T-helper 2 cell treated with Interferon-gamma antibody and Interleukin-4, amounts not matched to agents 100 ng/mL and 5 ng/mL, for 36 hours (primary cell): ENCODE measurements around the gene TMEM135. TPM values are rescaled to one million over a fixed set of nuclear protein-coding genes. Genes with fewer than 3 reads are reported as not detected.
"Not testable (repeated sequence)": the region's sequence is repeated elsewhere in the genome, so short reads cannot be mapped to it uniquely, and the experiment has no call there.

Experiments
- intact Hi-C: fragments of 100-400 bp; cut with micrococcal nuclease; formaldehyde crosslinking; loops from one replicate; pipeline ENCODE4 v1.15.1; 2023
- total RNA-seq: library from RNA; stranded (reverse); gene quantifications from 2 replicates; pipeline ENCODE4 v1.2.3, GENCODE V29; 2022

The TMEM135 gene
- total RNA-seq, 1 donor from 2014 or later: 28.4 TPM

- intact Hi-C loops: no loop called here
These were observed 100.0 kb downstream of the TMEM135 start for GRCh38 chr11:87137711-87138110.

GRCh38 chr11:87139475-87139874, 101.7 kb downstream of the TMEM135 start:
- intact Hi-C loops: no loop called here

DNA sequence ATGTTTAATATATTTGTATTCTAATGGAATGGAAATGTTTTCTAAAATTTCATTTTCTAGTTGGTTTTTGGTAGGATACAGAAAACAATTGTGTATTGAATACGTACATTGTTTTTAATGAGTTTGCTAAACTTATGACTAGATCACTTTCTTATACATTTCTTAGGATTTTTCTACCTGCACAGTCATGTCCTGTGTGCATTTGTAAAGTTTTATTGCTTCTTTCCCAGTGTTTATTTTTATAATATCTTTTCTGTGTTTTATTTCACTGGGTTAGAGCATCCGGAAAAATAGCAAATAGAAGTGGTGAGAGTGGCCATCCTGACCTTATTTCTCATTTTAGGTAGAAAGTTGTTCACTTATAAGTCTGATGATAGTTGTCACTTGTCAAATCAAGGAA, 103.6 kb downstream of the TMEM135 start:
- intact Hi-C loops: no loop called here

DNA sequence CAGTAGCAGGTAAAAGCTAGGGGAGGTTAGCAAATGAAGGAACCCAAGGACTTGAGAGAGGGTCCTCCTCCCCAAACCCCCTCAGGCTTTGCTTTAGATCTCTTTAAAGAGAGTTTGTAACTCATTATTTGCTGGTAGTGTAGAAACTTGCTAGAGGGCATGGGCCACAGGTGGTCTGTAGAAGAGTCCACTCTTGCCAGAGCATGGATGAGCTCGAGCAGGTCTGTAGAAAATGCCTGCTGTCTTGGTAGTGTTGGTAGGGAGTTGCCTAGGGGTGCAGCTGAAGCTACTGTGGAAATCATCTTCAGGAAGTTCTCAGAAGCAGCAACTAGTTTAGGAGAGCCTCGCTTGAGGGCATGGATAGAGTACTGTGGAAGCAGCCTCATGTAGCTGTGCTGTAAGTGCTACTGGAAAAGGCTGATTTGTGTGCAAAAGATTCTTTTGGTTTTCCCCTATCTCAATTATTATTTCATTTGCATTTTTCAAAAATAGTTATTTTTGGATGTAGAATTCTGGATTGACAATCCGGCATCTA, 104.3 kb downstream of the TMEM135 start:
- intact Hi-C loops: no loop called here

- intact Hi-C loops: no loop called here
These were observed 104.9 kb downstream of the TMEM135 start for GRCh38 chr11:87142594-87142993.

DNA sequence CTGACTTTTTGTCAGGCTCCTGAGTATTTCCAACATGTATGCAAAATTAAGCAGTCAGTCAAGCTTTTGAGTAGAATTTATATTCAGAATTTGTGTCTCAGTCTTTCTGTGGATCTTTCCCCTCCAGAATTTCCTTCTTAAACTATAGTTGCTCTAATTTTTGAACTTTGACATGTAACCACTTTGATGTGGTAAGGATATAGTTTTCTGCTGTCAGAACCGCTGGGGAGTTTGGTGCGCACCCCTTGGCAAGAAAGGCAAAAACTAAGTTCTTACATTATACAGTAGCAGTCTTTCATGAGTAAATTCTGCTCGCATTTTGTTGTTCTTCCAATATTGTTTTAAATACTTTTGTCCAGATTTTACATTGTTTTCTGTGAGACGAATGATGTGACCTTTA, 105.9 kb downstream of the TMEM135 start:
- intact Hi-C loops: no loop called here

GRCh38 chr11:87144252-87144651, 106.5 kb downstream of the TMEM135 start:
- intact Hi-C loops: no loop called here

GRCh38 chr11:87148749-87149148, 111.0 kb downstream of the TMEM135 start:
- intact Hi-C loops: no loop called here

DNA sequence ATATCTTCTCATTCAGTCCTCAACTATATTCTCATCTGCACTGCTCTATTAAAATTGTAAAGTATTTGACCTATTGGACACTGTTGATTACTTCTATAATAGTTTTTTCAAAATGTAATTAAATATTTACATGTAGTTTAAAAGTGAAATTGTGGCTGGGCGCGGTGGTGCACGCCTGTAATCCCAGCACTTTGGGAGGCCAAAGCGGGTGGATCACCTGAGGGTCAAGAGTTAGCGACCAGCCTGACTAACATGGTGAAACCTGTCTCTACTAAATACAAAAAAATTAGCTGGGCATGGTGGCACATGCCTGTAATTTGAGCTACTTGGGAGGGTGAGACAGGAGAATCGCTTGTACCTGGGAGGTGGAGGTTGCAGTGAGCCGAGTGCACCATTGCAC, 112.0 kb downstream of the TMEM135 start:
- intact Hi-C loops: not testable (repeated sequence)

GRCh38 chr11:87150936-87151335, 113.2 kb downstream of the TMEM135 start:
- intact Hi-C loops: no loop called here

- intact Hi-C loops: no loop called here
These were observed 116.5 kb downstream of the TMEM135 start for GRCh38 chr11:87154246-87154645.

GRCh38 chr11:87156970-87157369, 119.2 kb downstream of the TMEM135 start:
- intact Hi-C loops: no loop called here

DNA sequence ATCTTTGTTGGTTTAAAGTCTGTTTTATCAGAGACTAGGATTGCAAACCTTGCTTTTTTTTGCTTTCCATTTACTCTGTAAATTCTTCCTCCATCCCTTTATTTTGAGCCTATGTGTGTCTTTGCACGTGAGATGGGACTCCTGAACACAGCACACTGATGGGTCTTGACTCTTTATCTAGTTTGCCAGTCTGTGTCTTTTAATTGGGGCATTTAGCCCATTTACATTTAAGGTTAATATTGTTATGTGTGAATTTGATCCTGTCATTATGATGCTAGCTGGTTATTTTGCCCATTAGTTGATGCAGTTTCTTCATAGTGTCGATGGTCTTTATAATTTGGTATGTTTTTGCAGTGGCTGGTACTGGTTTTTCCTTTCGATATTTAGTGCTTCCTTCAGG, 131.3 kb downstream of the TMEM135 start:
- intact Hi-C loops: not testable (repeated sequence)

GRCh38 chr11:87173185-87174039, 135.7 kb downstream of the TMEM135 start:
- intact Hi-C loops: no loop called here

DNA sequence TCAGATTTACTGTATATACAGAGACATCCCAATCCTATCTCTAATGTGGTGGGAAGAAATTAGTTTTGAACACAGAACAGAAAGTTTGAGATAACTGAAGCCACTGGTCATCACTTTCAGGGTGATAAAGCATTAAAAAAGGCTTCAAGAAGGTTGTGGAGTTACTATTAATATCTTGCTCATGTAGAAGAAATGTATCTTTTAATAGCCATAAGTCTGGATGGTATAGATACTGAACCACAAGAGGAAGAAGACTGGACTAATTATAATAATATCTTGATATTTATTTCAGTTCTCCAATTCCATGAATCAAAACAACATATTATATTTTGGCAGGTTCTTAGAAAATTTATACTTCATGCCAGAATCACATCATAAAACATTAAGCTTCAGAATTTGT, 137.1 kb downstream of the TMEM135 start:
- intact Hi-C loops: no loop called here

DNA sequence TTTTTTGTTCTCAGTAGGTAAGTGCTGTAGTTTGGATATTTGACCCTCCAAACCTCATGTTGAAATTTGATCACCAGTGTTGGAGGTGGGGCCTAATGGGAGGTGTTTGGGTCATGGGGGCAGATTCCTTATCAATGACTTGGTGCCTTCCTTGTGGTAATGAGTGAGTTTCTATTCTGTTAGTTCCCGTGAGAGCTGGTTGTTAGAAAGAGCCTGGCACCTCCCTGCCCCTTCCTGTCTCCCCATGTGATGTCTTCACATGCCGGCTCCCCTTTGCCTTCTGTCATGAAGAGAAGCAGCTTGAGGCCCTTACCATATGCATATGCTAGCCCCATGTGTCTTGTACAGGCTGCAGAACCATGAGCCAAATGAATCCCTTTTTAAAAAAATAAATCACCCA, 138.3 kb downstream of the TMEM135 start:
- intact Hi-C loops: no loop called here

GRCh38 chr11:87179621-87180020, 141.9 kb downstream of the TMEM135 start:
- intact Hi-C loops: no loop called here

DNA sequence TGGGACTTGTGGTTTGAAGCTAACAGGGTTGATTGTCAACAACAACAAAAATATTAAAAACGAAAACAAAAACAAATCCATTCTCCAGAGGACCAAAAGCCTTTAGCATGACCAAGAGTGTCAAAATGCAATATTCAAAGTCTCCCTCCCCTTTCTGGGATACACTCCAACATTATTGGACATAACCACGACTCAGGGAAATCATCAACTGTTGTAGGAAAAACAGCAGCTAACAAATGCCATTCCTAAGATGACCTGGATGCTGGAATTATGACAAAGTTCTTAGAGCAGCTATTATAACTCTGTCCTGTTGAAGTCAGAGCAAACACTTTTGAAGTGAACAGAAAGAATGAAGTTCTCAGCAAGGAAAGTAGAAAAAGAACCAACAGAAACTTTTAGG, 143.0 kb downstream of the TMEM135 start:
- intact Hi-C loops: no loop called here

DNA sequence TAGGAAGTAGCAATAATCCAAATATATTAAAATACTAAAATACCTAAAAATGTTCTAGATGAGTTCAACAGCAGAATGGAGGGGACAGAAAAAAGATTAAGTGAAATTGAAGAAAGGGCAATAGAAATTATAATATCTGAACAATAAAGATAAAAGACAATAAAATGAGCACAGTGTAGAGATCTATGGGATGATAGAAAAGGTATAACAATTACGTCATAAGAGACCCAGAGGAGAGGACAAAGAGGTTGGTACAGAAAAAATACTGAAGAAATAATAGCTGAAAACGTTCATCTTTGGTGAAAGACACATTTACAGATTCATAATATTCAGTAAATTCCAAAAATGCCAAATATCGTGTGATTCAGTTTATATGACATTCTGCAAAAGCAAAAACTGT, 143.4 kb downstream of the TMEM135 start:
- intact Hi-C loops: no loop called here

- intact Hi-C loops: loop anchor here (5.0 kb wide), 1 partner anchor 148 kb away; the partner anchor contains the start of gene TMEM135
These were observed 147.5 kb downstream of the TMEM135 start for GRCh38 chr11:87185228-87185627.

GRCh38 chr11:87187076-87187475, 149.3 kb downstream of the TMEM135 start:
- intact Hi-C loops: loop anchor here (5.0 kb wide), 1 partner anchor 150 kb away; the partner anchor contains the start of gene TMEM135

- intact Hi-C loops: loop anchor here (5.0 kb wide), 1 partner anchor 151 kb away; the partner anchor contains the start of gene TMEM135
These were observed 150.2 kb downstream of the TMEM135 start for GRCh38 chr11:87187930-87188329.

- intact Hi-C loops: loop anchor here (5.0 kb wide), 1 partner anchor 151 kb away; the partner anchor contains the start of gene TMEM135
These were observed 150.7 kb downstream of the TMEM135 start for GRCh38 chr11:87188396-87188795.
